Gastroesophageal sphincter (tissue), 3 donors: ENCODE data around the gene KRTAP6-1.

Experiments
- EP300 ChIP-seq: sonication (generic); formaldehyde crosslinking; IDR thresholded peaks from one replicate; pipeline ENCODE4 v1.6.1; 2017; ENCODE audit warnings: antibody characterized with exemption, mild to moderate bottlenecking
- POLR2A ChIP-seq, 2 donors: fragments of 450-650 bp; IDR thresholded peaks; one replicate each; pipeline ENCODE4 v1.6.1; 2017; ENCODE audit warnings: antibody characterized with exemption in 2 of 2, mild to moderate bottlenecking in 2 of 2, moderate library complexity in 1 of 2
- POLR2AphosphoS5 ChIP-seq: sonication (generic); formaldehyde crosslinking; IDR thresholded peaks from one replicate; pipeline ENCODE4 v1.6.1; 2017; ENCODE audit warnings: antibody characterized with exemption
- TF ChIP-seq, protein P1 (sequence below), 4 experiments: fragments of 200-600 bp in 2 of 4; fragments of 450-650 bp in 2 of 4; sonication (generic) in 1 of 4; IDR thresholded peaks; one replicate each; pipeline ENCODE4 v1.5.1; 2017 to 2019; ENCODE audit warnings: antibody characterized with exemption in 4 of 4, mild to moderate bottlenecking in 2 of 4, moderate library complexity in 2 of 4

DNA sequence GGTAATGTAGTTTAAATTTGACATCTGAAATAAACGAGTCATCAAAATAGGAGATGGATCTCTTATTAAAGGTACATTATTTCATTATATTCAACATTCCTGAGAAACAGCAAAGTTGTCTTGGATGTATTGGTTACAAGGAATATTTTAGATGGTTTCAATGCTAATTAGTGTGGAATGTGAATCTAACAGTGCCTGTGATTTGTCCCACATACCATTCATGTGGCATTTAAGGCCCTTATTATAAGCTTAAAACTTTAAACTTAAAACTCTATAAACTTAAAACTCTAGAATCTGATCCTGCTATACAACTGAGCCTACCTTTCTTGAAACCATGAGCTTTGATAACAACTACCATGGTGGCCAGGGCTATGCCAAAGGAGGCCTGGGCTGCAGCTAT is 12.9 kb downstream of the KRTAP6-1 start, which contains the start of gene KRTAP22-1:
- TF ChIP-seq POLR2A (IDR thresholded peaks at IDR 0.05): no peak
- no peak for TF ChIP-seq EP300
- no peak for TF ChIP-seq POLR2AphosphoS5
- TF ChIP-seq, protein P1, sequence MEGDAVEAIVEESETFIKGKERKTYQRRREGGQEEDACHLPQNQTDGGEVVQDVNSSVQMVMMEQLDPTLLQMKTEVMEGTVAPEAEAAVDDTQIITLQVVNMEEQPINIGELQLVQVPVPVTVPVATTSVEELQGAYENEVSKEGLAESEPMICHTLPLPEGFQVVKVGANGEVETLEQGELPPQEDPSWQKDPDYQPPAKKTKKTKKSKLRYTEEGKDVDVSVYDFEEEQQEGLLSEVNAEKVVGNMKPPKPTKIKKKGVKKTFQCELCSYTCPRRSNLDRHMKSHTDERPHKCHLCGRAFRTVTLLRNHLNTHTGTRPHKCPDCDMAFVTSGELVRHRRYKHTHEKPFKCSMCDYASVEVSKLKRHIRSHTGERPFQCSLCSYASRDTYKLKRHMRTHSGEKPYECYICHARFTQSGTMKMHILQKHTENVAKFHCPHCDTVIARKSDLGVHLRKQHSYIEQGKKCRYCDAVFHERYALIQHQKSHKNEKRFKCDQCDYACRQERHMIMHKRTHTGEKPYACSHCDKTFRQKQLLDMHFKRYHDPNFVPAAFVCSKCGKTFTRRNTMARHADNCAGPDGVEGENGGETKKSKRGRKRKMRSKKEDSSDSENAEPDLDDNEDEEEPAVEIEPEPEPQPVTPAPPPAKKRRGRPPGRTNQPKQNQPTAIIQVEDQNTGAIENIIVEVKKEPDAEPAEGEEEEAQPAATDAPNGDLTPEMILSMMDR (IDR thresholded peaks at IDR 0.05): no peak
